Testis (tissue), 3 donors: ENCODE results near the gene ARHGAP30. TPM values are rescaled to one million over a fixed set of nuclear protein-coding genes. Genes with fewer than 3 reads are reported as not detected.
A peak's percentile ranks its signal among the peaks of the same experiment; 100 is the strongest.
"Not testable (repeated sequence)": the region's sequence is repeated elsewhere in the genome, so short reads cannot be mapped to it uniquely, and the experiment has no call there.

ENCODE experiments used
- DNase-seq: peaks from one replicate; pipeline ENCODE4 v3.0.0-alpha.2; 2019
- H3K27ac ChIP-seq, 2 donors: fragments of 200-600 bp; sonication (generic); one replicate each; pipeline ENCODE4 v1.5.1; 2019
- H3K27me3 ChIP-seq: fragments of 200-600 bp; sonication (generic); one replicate; pipeline ENCODE4 v1.5.1; 2019
- H3K36me3 ChIP-seq: fragments of 200-600 bp; sonication (generic); one replicate; pipeline ENCODE4 v1.5.1; 2017; ENCODE audit warnings: low read depth; ENCODE audit errors: missing control alignments
- H3K4me1 ChIP-seq: fragments of 200-600 bp; sonication (generic); one replicate; pipeline ENCODE4 v1.5.1; 2019
- H3K4me3 ChIP-seq, 2 donors: fragments of 200-600 bp; sonication (generic); one replicate each; pipeline ENCODE4 v1.5.1; 2017 to 2019
- H3K9me3 ChIP-seq: fragments of 200-600 bp; sonication (generic); one replicate; pipeline ENCODE4 v1.5.1; 2017
- CTCF ChIP-seq, 3 experiments: fragments of 450-650 bp in 2 of 3; fragments of 200-600 bp in 1 of 3; sonication (generic) in 1 of 3; IDR thresholded peaks; one replicate each; pipeline ENCODE4 v1.5.1; 2016 to 2019; ENCODE audit warnings: antibody characterized with exemption in 3 of 3, mild to moderate bottlenecking in 2 of 3, moderate library complexity in 1 of 3
- POLR2A ChIP-seq: fragments of 450-650 bp; IDR thresholded peaks from one replicate; pipeline ENCODE4 v1.6.1; 2017; ENCODE audit warnings: antibody characterized with exemption, mild to moderate bottlenecking, moderate library complexity
- WGBS, 2 donors: methylation state at CpG; one replicate each; pipeline ENCODE4 v1.1.5; 2018; 5-methylcytosine and 5-hydroxymethylcytosine counted together
- intact Hi-C: fragments of 100-400 bp; cut with DNase I; formaldehyde crosslinking; loops from one replicate; pipeline ENCODE4 v1.15.1; 2023; ENCODE audit warnings: low total_unique reads
- polyA plus RNA-seq: library from polyadenylated mRNA; stranded (reverse); fragments of 350-450 nt; fragmentation: Illumina TruSeq; extraction: RNeasy Lipid Tissue Mini Kit (QIAGEN cat#74804); gene quantifications from one replicate; pipeline ENCODE4 v1.2.3, GENCODE V29; 2014; ENCODE audit warnings: low read depth, low replicate concordance; ENCODE audit not compliant: insufficient read depth
- total RNA-seq, 2 donors: library from RNA; depleted of rRNA; stranded (reverse); fragments of >200 nt; gene quantifications; one replicate each; pipeline ENCODE4 v1.2.3, GENCODE V29; 2016

ARHGAP30 gene
- total and polyA plus RNA-seq, 3 donors from 2014 or later: 0.79 to 5.4 (median 1.6) TPM

- intact Hi-C loops: no loop called here
- 89 to 94% methylated on average over 4 of the region's 4 CpGs for WGBS, 2 donors
Measured at GRCh38 chr1:161070761-161071160, 1.1 kb upstream of the ARHGAP30 start.

GRCh38 chr1:161069241-161069640 is 450 bp downstream of the ARHGAP30 start:
- intact Hi-C loops: no loop called here
- DNase-seq: no peak
- 76 to 91% methylated on average over 7 to 9 of the region's 9 CpGs for WGBS, 2 donors
- H3K4me3 ChIP-seq: no peak overlapping the region
- no peaks in the 10 kb centered on the region for H3K9me3 ChIP-seq
- no peaks in the 10 kb centered on the region for H3K36me3 ChIP-seq
- no peak for TF ChIP-seq CTCF (IDR thresholded peaks at IDR 0.05)
- no peak for TF ChIP-seq POLR2A
- H3K27me3 ChIP-seq: no peaks in the 10 kb centered on the region
- no peak overlapping the region for H3K27ac ChIP-seq
- no peaks in the 10 kb centered on the region for H3K4me1 ChIP-seq

More at GRCh38 chr1:161070761-161071160, 1.1 kb upstream of the ARHGAP30 start:
- H3K36me3 ChIP-seq: no peaks in the 10 kb centered on the region
- H3K27ac ChIP-seq: no peak overlapping the region
- TF ChIP-seq CTCF (IDR thresholded peaks at IDR 0.05) (no peak), POLR2A (no peak)
- no peaks in the 10 kb centered on the region for H3K4me1 ChIP-seq
- H3K27me3 ChIP-seq: no peaks in the 10 kb centered on the region
- DNase-seq: no peak
- H3K9me3 ChIP-seq: no peaks in the 10 kb centered on the region
- no peak overlapping the region for H3K4me3 ChIP-seq

- peak; percentile 38 for DNase-seq
- Histone ChIP-seq H3K36me3 (no peaks in the 10 kb centered on the region), H3K9me3 (no peaks in the 10 kb centered on the region), H3K4me1 (no peaks in the 10 kb centered on the region), H3K27ac (no peak overlapping the region), H3K27me3 (no peaks in the 10 kb centered on the region), H3K4me3 (no peak overlapping the region)
- intact Hi-C loops: no loop called here
- TF ChIP-seq CTCF (IDR thresholded peaks at IDR 0.05): no peak
- TF ChIP-seq POLR2A: no peak
- 70 to 73% methylated on average over 10 of the region's 10 CpGs for WGBS, 2 donors
Measured at GRCh38 chr1:161068306-161069234, 1.1 kb downstream of the ARHGAP30 start.

- DNase-seq: no peak
- intact Hi-C loops: no loop called here
- no peaks in the 10 kb centered on the region for H3K36me3 ChIP-seq
- 58 to 78% methylated on average over 3 of the region's 3 CpGs for WGBS, 2 donors
- no peaks in the 10 kb centered on the region for H3K9me3 ChIP-seq
- no peaks in the 10 kb centered on the region for H3K4me1 ChIP-seq
- H3K4me3 ChIP-seq: no peak overlapping the region
- H3K27me3 ChIP-seq: no peaks in the 10 kb centered on the region
- TF ChIP-seq CTCF (IDR thresholded peaks at IDR 0.05) (no peak), POLR2A (no peak)
- H3K27ac ChIP-seq: no peak overlapping the region
Measured at GRCh38 chr1:161066694-161067093, 3.0 kb downstream of the ARHGAP30 start.

- H3K4me3 ChIP-seq, H3K4me1 ChIP-seq, DNase-seq, H3K27ac ChIP-seq, H3K27me3 ChIP-seq, H3K9me3 ChIP-seq, H3K36me3 ChIP-seq, intact Hi-C loops: not testable (repeated sequence)
- 79 to 93% methylated on average over 6 to 7 of the region's 7 CpGs for WGBS, 2 donors
Measured at GRCh38 chr1:161065681-161066080, 4.0 kb downstream of the ARHGAP30 start.

- DNase-seq, H3K36me3 ChIP-seq, intact Hi-C loops, H3K9me3 ChIP-seq, H3K4me1 ChIP-seq, H3K27ac ChIP-seq, H3K27me3 ChIP-seq, H3K4me3 ChIP-seq: not testable (repeated sequence)
- 67 to 77% methylated on average over 6 of the region's 6 CpGs for WGBS, 2 donors
Measured at GRCh38 chr1:161063936-161064335, 5.8 kb downstream of the ARHGAP30 start.
